Neural cell (in vitro differentiated cells): ENCODE results near the gene OPRL1.

ENCODE experiments used
- EZH2 ChIP-seq: fragments of 200-600, 300-800 bp; shearing (Covaris generic), sonication (generic); IDR thresholded peaks from 2 replicates; pipeline ENCODE4 v1.6.1; 2014; ENCODE audit warnings: antibody characterized with exemption, low read length, borderline replicate concordance, mild to moderate bottlenecking; ENCODE audit not compliant: insufficient read depth, poor library complexity, severe bottlenecking
- POLR2AphosphoS5 ChIP-seq: IDR thresholded peaks from 2 replicates; pipeline ENCODE4 v1.6.1; 2012

DNA sequence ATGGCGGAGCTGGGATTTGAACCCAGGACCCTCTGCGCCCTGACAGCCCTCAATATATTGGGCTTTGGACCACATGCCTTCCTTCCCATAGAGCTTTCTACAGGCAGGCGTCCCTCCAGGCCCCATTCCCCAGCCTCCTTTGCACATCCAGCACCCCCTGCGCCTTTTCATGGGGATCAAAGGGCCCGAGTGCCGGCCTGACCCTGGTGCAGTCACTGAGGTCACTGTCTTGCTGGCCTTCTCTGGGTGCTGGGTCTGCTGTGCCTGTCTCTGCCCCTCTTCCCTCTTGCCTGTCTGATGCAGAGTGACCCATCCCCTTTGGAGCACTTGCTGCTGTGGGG lies 1.7 kb downstream of the OPRL1 start:
- TF ChIP-seq POLR2AphosphoS5 (no peak), EZH2 (no peak)
